HEK293 (cell line): ENCODE data around the gene CDK17.

ENCODE experiments used
- CTCF ChIA-PET: fragments of 350-600 bp; formaldehyde crosslinking; extraction: SDS; loops from one replicate; lab custom pipeline; 2021; ENCODE audit warnings: antibody characterized with exemption; lab: Yijun Ruan, JAX
- POLR2A ChIA-PET: fragments of 300-600 bp; formaldehyde crosslinking; extraction: SDS; loops from one replicate; lab custom pipeline; 2020; ENCODE audit warnings: antibody characterized with exemption, inconsistent platforms; lab: Yijun Ruan, JAX
- H3K27ac ChIP-seq: fragments of 200-500 bp; sonication (Bioruptor generic); 2 replicates; pipeline ENCODE4 v1.5.1; 2014; ENCODE audit warnings: low read depth, low read length, control low read depth, inconsistent platforms; ENCODE audit errors: extremely low read depth
- H3K36me3 ChIP-seq, 2 experiments: fragments of 200-500 bp in 1 of 2; sonication (Bioruptor generic) in 1 of 2; 1 replicate in 1 of 2; 2 replicates in 1 of 2; pipeline ENCODE4 v1.5.1; 2014 to 2017; ENCODE audit warnings: inconsistent platforms in 2 of 2, low read length in 2 of 2; ENCODE audit not compliant: control insufficient read depth in 2 of 2, insufficient read depth in 1 of 2
- H3K4me1 ChIP-seq: fragments of 200-500 bp; sonication (Bioruptor generic); 2 replicates; pipeline ENCODE4 v1.5.1; 2014; ENCODE audit warnings: mild to moderate bottlenecking, low read length, inconsistent platforms; ENCODE audit not compliant: control insufficient read depth, insufficient read depth
- H3K4me3 ChIP-seq: 2 replicates; pipeline ENCODE4 v1.5.1; 2011; ENCODE audit warnings: low read depth, mild to moderate bottlenecking, control low read depth, low read length, moderate library complexity
- H3K9me3 ChIP-seq: fragments of 200-500 bp; sonication (Bioruptor generic); 2 replicates; pipeline ENCODE4 v1.5.1; 2014; ENCODE audit warnings: low read depth, low read length, inconsistent platforms; ENCODE audit not compliant: control insufficient read depth, insufficient read depth
- KLF1 ChIP-seq: fragments of 450-650 bp; formaldehyde crosslinking; IDR thresholded peaks from 2 replicates; pipeline ENCODE4 v1.5.1; 2016; ENCODE audit warnings: missing biosample characterization, missing genetic modification characterization
- OSR2 ChIP-seq: fragments of 450-650 bp; formaldehyde crosslinking; IDR thresholded peaks from 2 replicates; pipeline ENCODE4 v1.5.1; 2016; ENCODE audit warnings: missing biosample characterization, missing genetic modification characterization
- SCRT1 ChIP-seq: fragments of 450-650 bp; formaldehyde crosslinking; IDR thresholded peaks from 2 replicates; pipeline ENCODE4 v1.5.1; 2016; ENCODE audit warnings: missing biosample characterization, missing genetic modification characterization, borderline replicate concordance
- SETDB1 ChIP-seq: IDR thresholded peaks from one replicate; pipeline ENCODE4 v1.6.1; 2017; ENCODE audit warnings: mild to moderate bottlenecking, low read length, moderate library complexity, mixed read lengths; ENCODE audit not compliant: insufficient read length
- SP2 ChIP-seq: fragments of 450-650 bp; formaldehyde crosslinking; IDR thresholded peaks from 2 replicates; pipeline ENCODE4 v1.5.1; 2016; ENCODE audit warnings: missing biosample characterization, missing genetic modification characterization
- ZFP69B ChIP-seq: fragments of 450-650 bp; formaldehyde crosslinking; IDR thresholded peaks from 2 replicates; pipeline ENCODE4 v1.5.1; 2016; ENCODE audit warnings: missing biosample characterization, missing genetic modification characterization
- ZNF114 ChIP-seq: fragments of 450-650 bp; formaldehyde crosslinking; IDR thresholded peaks from 2 replicates; pipeline ENCODE4 v1.5.0; 2017; ENCODE audit warnings: missing biosample characterization, missing genetic modification characterization
- ZNF121 ChIP-seq: fragments of 450-650 bp; formaldehyde crosslinking; IDR thresholded peaks from 2 replicates; pipeline ENCODE4 v1.5.1; 2016; ENCODE audit warnings: missing biosample characterization, missing genetic modification characterization
- ZNF146 ChIP-seq: fragments of 450-650 bp; formaldehyde crosslinking; IDR thresholded peaks from 2 replicates; pipeline ENCODE4 v1.5.1; 2016; ENCODE audit warnings: missing biosample characterization, missing genetic modification characterization
- ZNF175 ChIP-seq: fragments of 450-650 bp; formaldehyde crosslinking; IDR thresholded peaks from 2 replicates; pipeline ENCODE4 v1.5.1; 2016; ENCODE audit warnings: missing biosample characterization, missing genetic modification characterization
- ZNF211 ChIP-seq: fragments of 450-650 bp; formaldehyde crosslinking; IDR thresholded peaks from 2 replicates; pipeline ENCODE4 v1.5.1; 2016; ENCODE audit warnings: low read depth, missing biosample characterization, missing genetic modification characterization
- ZNF292 ChIP-seq: fragments of 450-650 bp; formaldehyde crosslinking; IDR thresholded peaks from 2 replicates; pipeline ENCODE4 v1.5.1; 2016; ENCODE audit warnings: low read depth, missing biosample characterization, missing genetic modification characterization, borderline replicate concordance
- ZNF311 ChIP-seq: fragments of 450-650 bp; formaldehyde crosslinking; IDR thresholded peaks from 2 replicates; pipeline ENCODE4 v1.5.1; 2017; ENCODE audit warnings: missing biosample characterization, missing genetic modification characterization, borderline replicate concordance
- ZNF394 ChIP-seq: fragments of 450-650 bp; formaldehyde crosslinking; IDR thresholded peaks from 2 replicates; pipeline ENCODE4 v1.5.1; 2016; ENCODE audit warnings: missing biosample characterization, missing genetic modification characterization, mild to moderate bottlenecking, moderate library complexity, borderline replicate concordance
- ZNF501 ChIP-seq: fragments of 450-650 bp; formaldehyde crosslinking; IDR thresholded peaks from 2 replicates; pipeline ENCODE4 v1.5.1; 2016; ENCODE audit warnings: missing biosample characterization, missing genetic modification characterization
- ZNF639 ChIP-seq: fragments of 450-650 bp; formaldehyde crosslinking; IDR thresholded peaks from 2 replicates; pipeline ENCODE4 v1.5.1; 2016; ENCODE audit warnings: missing biosample characterization, missing genetic modification characterization
- ZNF701 ChIP-seq: fragments of 450-650 bp; formaldehyde crosslinking; IDR thresholded peaks from 2 replicates; pipeline ENCODE4 v1.5.1; 2016; ENCODE audit warnings: missing biosample characterization, missing genetic modification characterization
- ZNF707 ChIP-seq: fragments of 450-650 bp; formaldehyde crosslinking; IDR thresholded peaks from 2 replicates; pipeline ENCODE4 v1.5.1; 2016; ENCODE audit warnings: missing biosample characterization, missing genetic modification characterization
- ZNF768 ChIP-seq: fragments of 450-650 bp; formaldehyde crosslinking; IDR thresholded peaks from 2 replicates; pipeline ENCODE4 v1.5.1; 2018; ENCODE audit warnings: missing biosample characterization, mild to moderate bottlenecking, missing genetic modification characterization
- ZNF785 ChIP-seq: fragments of 450-650 bp; formaldehyde crosslinking; IDR thresholded peaks from 2 replicates; pipeline ENCODE4 v1.5.1; 2016; ENCODE audit warnings: missing biosample characterization, missing genetic modification characterization
- ZNF837 ChIP-seq: fragments of 450-650 bp; formaldehyde crosslinking; IDR thresholded peaks from 2 replicates; pipeline ENCODE4 v1.5.1; 2016; ENCODE audit warnings: missing biosample characterization, missing genetic modification characterization
- ZXDB ChIP-seq: fragments of 450-650 bp; formaldehyde crosslinking; IDR thresholded peaks from 2 replicates; pipeline ENCODE4 v1.5.1; 2016; ENCODE audit warnings: missing biosample characterization, missing genetic modification characterization
- TF ChIP-seq, protein P1 (sequence below): fragments of 450-650 bp; formaldehyde crosslinking; IDR thresholded peaks from 2 replicates; pipeline ENCODE4 v1.5.1; 2017; ENCODE audit warnings: missing biosample characterization, missing genetic modification characterization

The CDK17 gene

GRCh38 chr12:96261557-96261956 is 138.7 kb downstream of the CDK17 start (continued):
- TF ChIP-seq ZNF639 (tag by site-specific recombination) (no peak), SETDB1 (no peak), ZNF501 (no peak)
- TF ChIP-seq, all 188 proteins: peak for 0

GRCh38 chr12:96260644-96261043 is 139.6 kb downstream of the CDK17 start:
- ChIA-PET CTCF (interaction anchor here (0.6 kb wide), 2 partner anchors 12 to 1966 kb away, joined by 3 read pairs; no protein-coding TSS in a partner anchor), POLR2A (no interaction called here)
- H3K27ac ChIP-seq: no peak overlapping the region
- H3K4me1 ChIP-seq: peaks cover 7% of the 10 kb centered on the region
- H3K9me3 ChIP-seq: no peaks in the 10 kb centered on the region
- TF ChIP-seq OSR2 (tag by site-specific recombination) (no peak), ZNF768 (tag by site-specific recombination) (no peak), ZNF121 (tag by site-specific recombination) (no peak), ZFP69B (tag by site-specific recombination) (no peak), ZNF394 (tag by site-specific recombination) (no peak), ZNF701 (tag by site-specific recombination) (no peak), ZNF292 (tag by site-specific recombination) (no peak), KLF1 (tag by site-specific recombination) (no peak), SP2 (tag by site-specific recombination) (no peak), ZNF707 (tag by site-specific recombination) (no peak), ZNF785 (tag by site-specific recombination) (no peak), ZNF837 (tag by site-specific recombination) (no peak), ZNF146 (no peak), ZNF175 (tag by site-specific recombination) (no peak), SCRT1 (tag by site-specific recombination) (no peak)
- TF ChIP-seq, protein P1, sequence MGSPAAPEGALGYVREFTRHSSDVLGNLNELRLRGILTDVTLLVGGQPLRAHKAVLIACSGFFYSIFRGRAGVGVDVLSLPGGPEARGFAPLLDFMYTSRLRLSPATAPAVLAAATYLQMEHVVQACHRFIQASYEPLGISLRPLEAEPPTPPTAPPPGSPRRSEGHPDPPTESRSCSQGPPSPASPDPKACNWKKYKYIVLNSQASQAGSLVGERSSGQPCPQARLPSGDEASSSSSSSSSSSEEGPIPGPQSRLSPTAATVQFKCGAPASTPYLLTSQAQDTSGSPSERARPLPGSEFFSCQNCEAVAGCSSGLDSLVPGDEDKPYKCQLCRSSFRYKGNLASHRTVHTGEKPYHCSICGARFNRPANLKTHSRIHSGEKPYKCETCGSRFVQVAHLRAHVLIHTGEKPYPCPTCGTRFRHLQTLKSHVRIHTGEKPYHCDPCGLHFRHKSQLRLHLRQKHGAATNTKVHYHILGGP: no peak
- TF ChIP-seq, all 188 proteins: peak for 0
- peaks cover 10 to 21% of the 10 kb centered on the region in 2 experiments for H3K36me3 ChIP-seq
- H3K4me3 ChIP-seq: no peak overlapping the region

DNA sequence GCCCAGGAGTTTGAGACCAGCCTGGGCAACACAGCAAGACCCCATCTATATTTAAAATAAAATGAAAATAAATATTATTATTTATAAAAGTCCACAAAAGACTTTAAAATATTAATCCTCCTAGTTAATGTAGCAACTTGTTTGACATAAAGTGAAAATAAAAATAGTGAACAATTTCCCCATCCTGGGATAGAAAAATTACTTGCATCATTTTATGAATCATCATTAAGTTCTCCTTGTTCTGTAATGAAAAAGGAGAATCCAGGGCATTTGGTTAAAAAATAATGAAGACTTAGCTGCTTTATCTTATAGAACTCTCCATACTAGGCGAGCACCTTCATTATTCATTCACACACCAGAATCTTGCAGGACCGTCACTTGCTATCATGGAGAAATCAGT is 140.0 kb downstream of the CDK17 start:
- CTCF ChIA-PET: interaction anchor here (0.6 kb wide), 1 partner anchor 12 kb away, joined by 3 read pairs; no protein-coding TSS in a partner anchor
- peaks cover 10 to 21% of the 10 kb centered on the region in 2 experiments for H3K36me3 ChIP-seq

More for the DNA sequence above, 140.0 kb downstream of the CDK17 start:
- Histone ChIP-seq H3K4me3 (no peak overlapping the region), H3K9me3 (no peaks in the 10 kb centered on the region), H3K4me1 (peaks cover 7% of the 10 kb centered on the region), H3K27ac (no peak overlapping the region)
- TF ChIP-seq SCRT1 (tag by site-specific recombination) (no peak), ZXDB (tag by site-specific recombination) (no peak), ZNF211 (no peak), ZNF311 (tag by site-specific recombination) (no peak), ZNF114 (tag by site-specific recombination) (no peak), ZNF121 (tag by site-specific recombination) (0 out of 2 replicates have a peak, but pooled peaks have one; percentile 20)
- POLR2A ChIA-PET: no interaction called here
